K562 (cell line): ENCODE results near the gene DNAJC6. TPM values are rescaled to one million over a fixed set of nuclear protein-coding genes. Genes with fewer than 3 reads are reported as not detected.
A peak's percentile ranks its signal among the peaks of the same experiment; 100 is the strongest.

Experiments
- ATF6 ChIP-seq: sonication (generic); formaldehyde crosslinking; IDR thresholded peaks from 2 replicates; pipeline ENCODE4 v1.4.0; 2020; ENCODE audit warnings: mild to moderate bottlenecking, missing genetic modification reagents
- FOXM1 ChIP-seq, 2 experiments: fragments of 450-650 bp in 1 of 2; sonication (generic) in 1 of 2; formaldehyde crosslinking in 1 of 2; IDR thresholded peaks; 2 replicates each; pipeline versions ENCODE4 v1.6.1 to v1.9.0; 2017 to 2022; ENCODE audit warnings: low read depth in 2 of 2, mild to moderate bottlenecking in 2 of 2, missing genetic modification reagents in 1 of 2, moderate library complexity in 1 of 2
- MCM2 ChIP-seq: fragments of 450-650 bp; IDR thresholded peaks from 2 replicates; pipeline ENCODE4 v1.6.1; 2017; ENCODE audit warnings: low read depth, mild to moderate bottlenecking
- NFE2L1 ChIP-seq: fragments of 450-650 bp; IDR thresholded peaks from 2 replicates; pipeline ENCODE4 v1.6.1; 2016; ENCODE audit warnings: missing genetic modification characterization, low read depth, mild to moderate bottlenecking, missing compliant biosample characterization, moderate library complexity, borderline replicate concordance
- NFIX ChIP-seq: fragments of 250-450 bp; sonication (Bioruptor Pico); IDR thresholded peaks from 2 replicates; pipeline ENCODE4 v1.4.0; 2020; ENCODE audit warnings: low read depth, mild to moderate bottlenecking, moderate library complexity
- NONO ChIP-seq, 2 experiments: fragments of 200-400 bp in 1 of 2; fragments of 450-650 bp in 1 of 2; formaldehyde crosslinking in 1 of 2; IDR thresholded peaks; 2 replicates each; pipeline ENCODE4 v1.6.1; 2017; ENCODE audit warnings: low read depth in 2 of 2, mild to moderate bottlenecking in 2 of 2, moderate library complexity in 2 of 2, low read length in 1 of 2
- SMARCA4 ChIP-seq: fragments of 450-650 bp; IDR thresholded peaks from 2 replicates; pipeline ENCODE4 v1.6.1; 2016
- SMARCB1 ChIP-seq: IDR thresholded peaks from 2 replicates; pipeline ENCODE4 v1.6.1; 2011; ENCODE audit warnings: improper control_type of control experiment, low read depth; ENCODE audit not compliant: insufficient read length
- THAP7 ChIP-seq: fragments of 250-450 bp; sonication (Bioruptor Pico); IDR thresholded peaks from 2 replicates; pipeline ENCODE4 v1.5.0; 2021
- THRAP3 ChIP-seq: fragments of 450-650 bp; IDR thresholded peaks from 2 replicates; pipeline ENCODE4 v1.6.1; 2016; ENCODE audit warnings: mild to moderate bottlenecking, inconsistent platforms, borderline replicate concordance
- ZC3H11A ChIP-seq: IDR thresholded peaks from 2 replicates; pipeline ENCODE4 v1.6.1; 2012; ENCODE audit warnings: low read depth, low read length, improper control_type of control experiment
- ZFPM2 ChIP-seq: fragments of 250-450 bp; sonication (Bioruptor Pico); IDR thresholded peaks from 2 replicates; pipeline ENCODE4 v1.5.1; 2022; ENCODE audit warnings: mild to moderate bottlenecking
- ZNF143 ChIP-seq: sonication (generic); formaldehyde crosslinking; IDR thresholded peaks from 2 replicates; pipeline ENCODE4 v1.9.0; 2022; ENCODE audit warnings: mild to moderate bottlenecking, missing genetic modification reagents
- ZNF174 ChIP-seq: fragments of 250-450 bp; sonication (Bioruptor Pico); IDR thresholded peaks from 2 replicates; pipeline ENCODE4 v1.4.0; 2020; ENCODE audit warnings: mild to moderate bottlenecking
- ZNF24 ChIP-seq: fragments of 450-650 bp; IDR thresholded peaks from 2 replicates; pipeline ENCODE4 v1.6.1; 2016
- ZNF253 ChIP-seq: fragments of 250-450 bp; sonication (Bioruptor Pico); conservative IDR thresholded peaks from 2 replicates; pipeline ENCODE4 v1.6.1; 2021; ENCODE audit warnings: mild to moderate bottlenecking
- ZNF57 ChIP-seq: fragments of 450-650 bp; formaldehyde crosslinking; IDR thresholded peaks from 2 replicates; pipeline ENCODE4 v1.4.0; 2020; ENCODE audit warnings: mild to moderate bottlenecking, moderate library complexity
- ZNF780A ChIP-seq: fragments of 250-450 bp; sonication (Bioruptor Pico); IDR thresholded peaks from 2 replicates; pipeline ENCODE4 v1.5.0; 2021; ENCODE audit warnings: mild to moderate bottlenecking
- polyA plus RNA-seq, 8 experiments: library from polyadenylated mRNA; depleted of rRNA in 4 of 8; stranded (reverse) in 5 of 8; unstranded in 3 of 8; fragments of >200 nt; fragmentation: Nextera tagmentation in 2 of 8; fragmentation: Illumina TruSeq in 1 of 8; extraction: Ambion mirVana in 2 of 8; extraction: Trizol in 1 of 8; gene quantifications; 2 replicates each; pipeline versions ENCODE4 v1.2.1 to v1.2.3, GENCODE V29; 2011 to 2014; ENCODE audit warnings: inconsistent platforms in 1 of 8, missing spikeins in 1 of 8
- total RNA-seq, 7 experiments: library from RNA; depleted of rRNA in 6 of 7; stranded (reverse); fragments of >200 nt in 6 of 7; fragmentation: Illumina TruSeq in 2 of 7; extraction: Trizol in 2 of 7; gene quantifications; 2 replicates each; pipeline versions ENCODE4 v1.2.1 to v1.2.3, GENCODE V29; 2011 to 2021; ENCODE audit warnings: low replicate concordance in 1 of 7
- TF ChIP-seq, protein P1 (sequence below): fragments of 450-650 bp; formaldehyde crosslinking; IDR thresholded peaks from 2 replicates; pipeline ENCODE4 v1.4.0; 2020; ENCODE audit warnings: mild to moderate bottlenecking, mixed read lengths
- TF ChIP-seq, protein P2 (sequence below): sonication (generic); IDR thresholded peaks from 2 replicates; pipeline ENCODE4 v1.6.1; 2016
- TF ChIP-seq, protein P3 (sequence below): sonication (generic); formaldehyde crosslinking; IDR thresholded peaks from 2 replicates; pipeline ENCODE4 v1.5.0; 2020; ENCODE audit warnings: missing genetic modification reagents

The DNAJC6 gene
- total and polyA plus RNA-seq, 9 of the 15 experiments (the other 6 are each of a cell fraction or from before 2014, with no cell fraction given), result 6.7 to 78.7 (median 28.0) TPM

- TF ChIP-seq ATF6 (CRISPR knock-in tag) (no peak), MCM2 (no peak), ZC3H11A (no peak), ZNF780A (no peak), SMARCB1 (no peak), FOXM1 (IDR thresholded peaks at IDR 0.05; ENCODE audit: low read depth) (no peak), FOXM1 (CRISPR knock-in tag; IDR thresholded peaks at IDR 0.05; ENCODE audit: low read depth) (no peak), ZNF24 (no peak), ZNF143 (CRISPR knock-in tag) (no peak), ZNF57 (CRISPR knock-in tag) (no peak), ZNF253 (CRISPR knock-in tag) (0 out of 2 replicates have a peak, but pooled peaks have one; percentile 22), NFIX (CRISPR knock-in tag) (no peak), SMARCA4 (peak; percentile 56), ZFPM2 (0 out of 2 replicates have a peak, but pooled peaks have one; percentile 10), THAP7 (CRISPR knock-in tag) (no peak), THRAP3 (no peak; the same call in 1 of the 2 replicates), NONO (IDR thresholded peaks at IDR 0.05; ENCODE audit: low read depth in 2 of 2, low read length in 1 of 2) (no peak; a peak in 1 of 4 replicates), NFE2L1 (tag) (no peak), ZNF174 (no peak)
- TF ChIP-seq, protein P1, sequence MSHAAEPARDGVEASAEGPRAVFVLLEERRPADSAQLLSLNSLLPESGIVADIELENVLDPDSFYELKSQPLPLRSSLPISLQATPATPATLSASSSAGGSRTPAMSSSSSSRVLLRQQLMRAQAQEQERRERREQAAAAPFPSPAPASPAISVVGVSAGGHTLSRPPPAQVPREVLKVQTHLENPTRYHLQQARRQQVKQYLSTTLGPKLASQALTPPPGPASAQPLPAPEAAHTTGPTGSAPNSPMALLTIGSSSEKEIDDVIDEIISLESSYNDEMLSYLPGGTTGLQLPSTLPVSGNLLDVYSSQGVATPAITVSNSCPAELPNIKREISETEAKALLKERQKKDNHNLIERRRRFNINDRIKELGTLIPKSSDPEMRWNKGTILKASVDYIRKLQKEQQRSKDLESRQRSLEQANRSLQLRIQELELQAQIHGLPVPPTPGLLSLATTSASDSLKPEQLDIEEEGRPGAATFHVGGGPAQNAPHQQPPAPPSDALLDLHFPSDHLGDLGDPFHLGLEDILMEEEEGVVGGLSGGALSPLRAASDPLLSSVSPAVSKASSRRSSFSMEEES, result no peak
- TF ChIP-seq, protein P2, sequence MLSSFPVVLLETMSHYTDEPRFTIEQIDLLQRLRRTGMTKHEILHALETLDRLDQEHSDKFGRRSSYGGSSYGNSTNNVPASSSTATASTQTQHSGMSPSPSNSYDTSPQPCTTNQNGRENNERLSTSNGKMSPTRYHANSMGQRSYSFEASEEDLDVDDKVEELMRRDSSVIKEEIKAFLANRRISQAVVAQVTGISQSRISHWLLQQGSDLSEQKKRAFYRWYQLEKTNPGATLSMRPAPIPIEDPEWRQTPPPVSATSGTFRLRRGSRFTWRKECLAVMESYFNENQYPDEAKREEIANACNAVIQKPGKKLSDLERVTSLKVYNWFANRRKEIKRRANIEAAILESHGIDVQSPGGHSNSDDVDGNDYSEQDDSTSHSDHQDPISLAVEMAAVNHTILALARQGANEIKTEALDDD, result no peak
- TF ChIP-seq, protein P3, sequence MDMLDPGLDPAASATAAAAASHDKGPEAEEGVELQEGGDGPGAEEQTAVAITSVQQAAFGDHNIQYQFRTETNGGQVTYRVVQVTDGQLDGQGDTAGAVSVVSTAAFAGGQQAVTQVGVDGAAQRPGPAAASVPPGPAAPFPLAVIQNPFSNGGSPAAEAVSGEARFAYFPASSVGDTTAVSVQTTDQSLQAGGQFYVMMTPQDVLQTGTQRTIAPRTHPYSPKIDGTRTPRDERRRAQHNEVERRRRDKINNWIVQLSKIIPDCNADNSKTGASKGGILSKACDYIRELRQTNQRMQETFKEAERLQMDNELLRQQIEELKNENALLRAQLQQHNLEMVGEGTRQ (CRISPR knock-in tag), result no peak
Measured at GRCh38 chr1:65419681-65420589, 110.6 kb downstream of the DNAJC6 start (continued).
